ENCODE measurements around the gene GRIP1.

GRCh38 chr12:66502911-66503310 is 176.0 kb downstream of the GRIP1 start:
- TF ChIP-seq CTCF (IDR thresholded peaks at IDR 0.05; ENCODE audit: borderline replicate concordance, extremely low read depth, low read length, poor library complexity, severe bottlenecking) (no peak), EZH2 (IDR thresholded peaks at IDR 0.05; ENCODE audit: borderline replicate concordance, low read depth, low read length, severe bottlenecking) (no peak)

Data from DND-41 (cell line).